Measurements from ENCODE around the gene TFF1.

GRCh38 chr21:42351626-42352440, 14.5 kb downstream of the TFF1 start:
- TF ChIP-seq, protein P1, sequence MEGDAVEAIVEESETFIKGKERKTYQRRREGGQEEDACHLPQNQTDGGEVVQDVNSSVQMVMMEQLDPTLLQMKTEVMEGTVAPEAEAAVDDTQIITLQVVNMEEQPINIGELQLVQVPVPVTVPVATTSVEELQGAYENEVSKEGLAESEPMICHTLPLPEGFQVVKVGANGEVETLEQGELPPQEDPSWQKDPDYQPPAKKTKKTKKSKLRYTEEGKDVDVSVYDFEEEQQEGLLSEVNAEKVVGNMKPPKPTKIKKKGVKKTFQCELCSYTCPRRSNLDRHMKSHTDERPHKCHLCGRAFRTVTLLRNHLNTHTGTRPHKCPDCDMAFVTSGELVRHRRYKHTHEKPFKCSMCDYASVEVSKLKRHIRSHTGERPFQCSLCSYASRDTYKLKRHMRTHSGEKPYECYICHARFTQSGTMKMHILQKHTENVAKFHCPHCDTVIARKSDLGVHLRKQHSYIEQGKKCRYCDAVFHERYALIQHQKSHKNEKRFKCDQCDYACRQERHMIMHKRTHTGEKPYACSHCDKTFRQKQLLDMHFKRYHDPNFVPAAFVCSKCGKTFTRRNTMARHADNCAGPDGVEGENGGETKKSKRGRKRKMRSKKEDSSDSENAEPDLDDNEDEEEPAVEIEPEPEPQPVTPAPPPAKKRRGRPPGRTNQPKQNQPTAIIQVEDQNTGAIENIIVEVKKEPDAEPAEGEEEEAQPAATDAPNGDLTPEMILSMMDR (conservative IDR thresholded peaks at IDR 0.05; ENCODE audit: low read depth, low read length), result no peak
- TF ChIP-seq EZH2 (IDR thresholded peaks at IDR 0.05; ENCODE audit: low read length, unreplicated experiment), result no peak

Measured in PC-3 (cell line).